AG09319 (cell line): ENCODE data around the gene A3GALT2.

Source experiments
- DNase-seq: peaks from one replicate; pipeline ENCODE4 v3.0.0-alpha.2; 2010; ENCODE audit warnings: low read depth; ENCODE audit errors: extremely low read depth
- TF ChIP-seq, protein P1 (sequence below): IDR thresholded peaks from 2 replicates; pipeline ENCODE4 v1.5.1; 2011; ENCODE audit warnings: low read depth, mild to moderate bottlenecking, inconsistent platforms, low read length, moderate library complexity

Gene A3GALT2

GRCh38 chr1:33338440-33339211 lies 17.7 kb upstream of the A3GALT2 start:
- TF ChIP-seq, protein P1, sequence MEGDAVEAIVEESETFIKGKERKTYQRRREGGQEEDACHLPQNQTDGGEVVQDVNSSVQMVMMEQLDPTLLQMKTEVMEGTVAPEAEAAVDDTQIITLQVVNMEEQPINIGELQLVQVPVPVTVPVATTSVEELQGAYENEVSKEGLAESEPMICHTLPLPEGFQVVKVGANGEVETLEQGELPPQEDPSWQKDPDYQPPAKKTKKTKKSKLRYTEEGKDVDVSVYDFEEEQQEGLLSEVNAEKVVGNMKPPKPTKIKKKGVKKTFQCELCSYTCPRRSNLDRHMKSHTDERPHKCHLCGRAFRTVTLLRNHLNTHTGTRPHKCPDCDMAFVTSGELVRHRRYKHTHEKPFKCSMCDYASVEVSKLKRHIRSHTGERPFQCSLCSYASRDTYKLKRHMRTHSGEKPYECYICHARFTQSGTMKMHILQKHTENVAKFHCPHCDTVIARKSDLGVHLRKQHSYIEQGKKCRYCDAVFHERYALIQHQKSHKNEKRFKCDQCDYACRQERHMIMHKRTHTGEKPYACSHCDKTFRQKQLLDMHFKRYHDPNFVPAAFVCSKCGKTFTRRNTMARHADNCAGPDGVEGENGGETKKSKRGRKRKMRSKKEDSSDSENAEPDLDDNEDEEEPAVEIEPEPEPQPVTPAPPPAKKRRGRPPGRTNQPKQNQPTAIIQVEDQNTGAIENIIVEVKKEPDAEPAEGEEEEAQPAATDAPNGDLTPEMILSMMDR = no peak
- DNase-seq = no peak

GRCh38 chr1:33338048-33338439 lies 17.1 kb upstream of the A3GALT2 start:
- TF ChIP-seq, protein P1 = no peak
- no peak for DNase-seq

GRCh38 chr1:33337441-33337840 lies 16.5 kb upstream of the A3GALT2 start:
- TF ChIP-seq, protein P1 = no peak
- no peak for DNase-seq

DNA sequence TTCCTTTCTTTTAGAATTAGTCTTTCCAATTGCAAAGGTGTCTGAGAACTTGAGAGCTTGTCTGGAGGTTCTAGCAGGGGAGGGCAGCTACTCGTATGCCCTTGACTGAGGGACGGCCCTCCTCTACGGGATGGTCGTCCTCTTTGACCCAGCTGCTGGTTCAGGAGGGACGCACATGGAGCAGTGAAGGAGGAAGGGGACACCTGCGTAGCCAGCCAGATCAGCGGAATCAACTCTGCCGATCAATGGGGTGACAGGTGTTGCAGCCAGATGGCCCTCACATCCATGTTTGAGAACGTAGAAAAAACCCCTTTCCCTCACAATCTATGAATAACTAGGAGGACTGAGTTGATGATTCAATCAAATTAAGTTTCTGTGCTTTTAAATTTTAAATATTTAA lies 15.7 kb upstream of the A3GALT2 start:
- TF ChIP-seq, protein P1 = no peak
- no peak for DNase-seq

DNA sequence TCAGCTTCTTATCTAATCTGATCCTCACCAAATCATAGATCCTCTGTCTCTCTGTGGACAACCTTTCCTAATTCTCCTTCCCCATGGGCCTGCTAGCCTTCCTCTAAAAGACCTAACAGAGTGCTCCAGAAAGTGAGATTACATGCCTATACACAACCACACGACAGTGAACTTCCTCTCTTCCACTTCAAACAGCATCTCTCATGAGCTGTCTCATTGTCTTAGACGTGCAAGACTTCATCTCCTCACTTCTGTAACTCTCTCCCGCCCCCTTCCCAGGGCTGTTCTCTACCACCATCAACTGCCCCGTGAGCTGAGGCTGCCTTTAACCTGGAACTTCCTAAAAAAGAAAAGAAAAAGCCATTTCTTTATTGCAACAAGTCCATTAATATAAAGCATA lies 14.1 kb upstream of the A3GALT2 start:
- TF ChIP-seq, protein P1 = no peak
- DNase-seq = no peak

DNA sequence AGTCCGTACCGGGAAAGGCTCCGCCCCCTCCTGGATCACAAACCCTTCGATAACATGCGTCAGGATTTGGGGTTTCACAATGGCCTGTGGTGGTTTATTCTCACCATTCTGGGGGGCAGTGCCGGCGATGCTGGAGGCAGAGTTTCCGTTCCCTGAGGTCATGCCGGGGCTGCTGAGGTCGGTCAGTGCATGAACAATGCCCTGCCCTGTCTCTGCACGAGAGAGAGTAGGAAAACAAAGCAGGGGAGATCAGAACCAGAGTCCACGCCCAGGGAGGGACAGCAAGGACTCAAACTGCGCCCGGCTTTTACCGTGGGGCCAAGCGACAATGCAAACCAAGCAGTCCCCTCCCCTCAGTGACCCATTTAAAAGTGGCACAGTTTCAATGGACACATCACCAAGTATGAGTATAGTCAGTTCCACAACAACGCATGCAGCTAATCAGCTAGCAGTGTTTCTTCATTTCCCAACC lies 13.2 kb upstream of the A3GALT2 start:
- no peak for DNase-seq
- TF ChIP-seq, protein P1 = no peak

GRCh38 chr1:33332881-33333280 lies 12.0 kb upstream of the A3GALT2 start:
- TF ChIP-seq, protein P1 = no peak

More at GRCh38 chr1:33332881-33333280, 12.0 kb upstream of the A3GALT2 start:
- no peak for DNase-seq
